Activated CD4-positive, alpha-beta T cell treated with anti-CD3 and anti-CD28 coated beads for 1 hour (primary cell): ENCODE data around the gene RNF144B.

Experiments used
- DNase-seq: peaks from one replicate; pipeline ENCODE4 v3.0.0-alpha.2; 2020

Gene RNF144B

GRCh38 chr6:18492972-18493371 is 105.8 kb downstream of the RNF144B start:
- DNase-seq, result no peak

- no peak for DNase-seq
These were observed 106.3 kb downstream of the RNF144B start for GRCh38 chr6:18493382-18493891.

- no peak for DNase-seq
These were observed 106.8 kb downstream of the RNF144B start for GRCh38 chr6:18493925-18494324.

GRCh38 chr6:18495236-18495635 is 108.1 kb downstream of the RNF144B start:
- no peak for DNase-seq

GRCh38 chr6:18496462-18496861 is 109.3 kb downstream of the RNF144B start:
- no peak for DNase-seq

- no peak for DNase-seq
These were observed 109.9 kb downstream of the RNF144B start for GRCh38 chr6:18497006-18497405.

- no peak for DNase-seq
These were observed 111.3 kb downstream of the RNF144B start for GRCh38 chr6:18498408-18498807.

- no peak for DNase-seq
These were observed 113.9 kb downstream of the RNF144B start for GRCh38 chr6:18500921-18501662.

- no peak for DNase-seq
These were observed 114.5 kb downstream of the RNF144B start for GRCh38 chr6:18501663-18502013.

GRCh38 chr6:18503206-18503592 is 116.0 kb downstream of the RNF144B start:
- no peak for DNase-seq

GRCh38 chr6:18503593-18504231 is 116.6 kb downstream of the RNF144B start:
- no peak for DNase-seq

- DNase-seq, result no peak
These were observed 117.1 kb downstream of the RNF144B start for GRCh38 chr6:18504232-18504596.

- DNase-seq, result no peak
These were observed 119.3 kb downstream of the RNF144B start for GRCh38 chr6:18506382-18507017.

- DNase-seq, result no peak
These were observed 119.9 kb downstream of the RNF144B start for GRCh38 chr6:18507018-18507415.

- DNase-seq, result no peak
These were observed 120.4 kb downstream of the RNF144B start for GRCh38 chr6:18507561-18507960.

- DNase-seq, result no peak
These were observed 122.9 kb downstream of the RNF144B start for GRCh38 chr6:18509871-18510643.

GRCh38 chr6:18510644-18511033 is 123.5 kb downstream of the RNF144B start:
- DNase-seq, result no peak

GRCh38 chr6:18511211-18511610 is 124.1 kb downstream of the RNF144B start:
- no peak for DNase-seq

GRCh38 chr6:18513253-18513798 is 126.2 kb downstream of the RNF144B start:
- no peak for DNase-seq

- DNase-seq, result no peak
These were observed 127.0 kb downstream of the RNF144B start for GRCh38 chr6:18514180-18514579.

- no peak for DNase-seq
These were observed 128.6 kb downstream of the RNF144B start for GRCh38 chr6:18515767-18516166.
